GM13977 (cell line): ENCODE data around the gene CD300A.

Experiments
- DNase-seq: peaks from one replicate; pipeline ENCODE4 v3.0.0; 2012; ENCODE audit warnings: low spot score
- in situ Hi-C: fragments of 300-500 bp; cut with MboI; formaldehyde crosslinking; loops from one replicate; pipeline ENCODE4 v1.12.0; 2022; ENCODE audit warnings: low sequenced_read_pairs, low pct_unique_long_range_greater_than_20kb, mixed read lengths, inconsistent platforms; ENCODE audit not compliant: unreplicated experiment
- TF ChIP-seq, protein P1 (sequence below): IDR thresholded peaks from 2 replicates; pipeline ENCODE4 v1.5.1; 2012; ENCODE audit warnings: mild to moderate bottlenecking, control low read depth; ENCODE audit not compliant: insufficient read depth; ENCODE audit errors: extremely low read depth, missing control alignments

CD300A gene

DNA sequence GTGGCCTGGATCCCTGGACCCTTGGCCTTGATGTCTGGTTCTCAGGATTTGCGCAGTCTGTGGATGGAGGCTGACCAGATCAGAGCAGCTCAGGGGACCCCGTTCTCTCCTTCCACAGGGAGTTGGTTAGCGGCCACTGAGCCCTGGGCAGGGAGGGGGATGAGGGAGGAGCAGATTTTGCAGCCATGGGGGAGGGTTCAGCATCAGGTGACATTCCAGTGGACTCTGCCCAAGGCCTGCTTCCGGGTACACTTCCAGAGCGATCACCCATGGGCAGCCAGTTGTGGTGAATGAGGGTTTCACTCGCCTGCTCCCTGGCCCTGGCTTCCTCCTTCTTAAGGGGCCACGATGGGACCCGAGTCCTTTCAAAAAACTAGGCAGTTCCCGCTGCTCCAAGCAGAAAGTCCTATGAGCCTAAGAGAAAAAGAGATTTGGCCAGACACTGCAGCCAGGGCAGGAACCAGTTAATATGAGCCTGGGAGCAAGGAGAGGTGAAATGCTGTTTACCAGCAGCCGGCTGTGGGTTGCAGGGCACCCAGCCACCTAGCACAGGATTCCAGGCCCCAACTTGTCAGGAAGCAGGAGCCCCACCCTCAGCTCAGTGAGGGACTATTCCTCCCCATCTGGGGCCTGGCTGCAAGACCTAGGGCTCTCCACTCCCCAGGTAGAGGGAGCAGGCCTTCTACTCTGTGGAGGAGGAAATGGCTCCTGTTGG lies 39.2 kb upstream of the CD300A start:
- in situ Hi-C loops, result no loop called here
- no peak for DNase-seq
- TF ChIP-seq, protein P1, sequence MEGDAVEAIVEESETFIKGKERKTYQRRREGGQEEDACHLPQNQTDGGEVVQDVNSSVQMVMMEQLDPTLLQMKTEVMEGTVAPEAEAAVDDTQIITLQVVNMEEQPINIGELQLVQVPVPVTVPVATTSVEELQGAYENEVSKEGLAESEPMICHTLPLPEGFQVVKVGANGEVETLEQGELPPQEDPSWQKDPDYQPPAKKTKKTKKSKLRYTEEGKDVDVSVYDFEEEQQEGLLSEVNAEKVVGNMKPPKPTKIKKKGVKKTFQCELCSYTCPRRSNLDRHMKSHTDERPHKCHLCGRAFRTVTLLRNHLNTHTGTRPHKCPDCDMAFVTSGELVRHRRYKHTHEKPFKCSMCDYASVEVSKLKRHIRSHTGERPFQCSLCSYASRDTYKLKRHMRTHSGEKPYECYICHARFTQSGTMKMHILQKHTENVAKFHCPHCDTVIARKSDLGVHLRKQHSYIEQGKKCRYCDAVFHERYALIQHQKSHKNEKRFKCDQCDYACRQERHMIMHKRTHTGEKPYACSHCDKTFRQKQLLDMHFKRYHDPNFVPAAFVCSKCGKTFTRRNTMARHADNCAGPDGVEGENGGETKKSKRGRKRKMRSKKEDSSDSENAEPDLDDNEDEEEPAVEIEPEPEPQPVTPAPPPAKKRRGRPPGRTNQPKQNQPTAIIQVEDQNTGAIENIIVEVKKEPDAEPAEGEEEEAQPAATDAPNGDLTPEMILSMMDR, result no peak

DNA sequence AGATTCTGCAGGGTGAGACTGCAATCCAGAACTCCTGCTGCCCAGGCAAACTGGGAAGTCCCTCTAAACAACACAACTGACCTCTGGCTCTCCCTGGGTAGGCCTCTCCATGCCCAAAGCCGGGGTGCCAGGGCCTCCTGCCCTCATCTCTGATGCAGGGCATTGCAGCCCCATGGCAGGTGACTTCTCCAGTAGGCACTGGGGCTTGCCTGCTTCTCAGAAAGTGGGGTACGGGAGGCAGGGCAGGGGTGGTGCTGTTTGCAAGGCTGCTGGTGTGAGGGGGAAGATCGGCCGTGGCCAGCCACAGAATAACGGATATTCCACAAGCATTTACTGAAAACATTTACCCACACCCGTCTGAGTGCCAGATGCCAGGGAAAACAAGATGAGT lies 38.7 kb upstream of the CD300A start:
- TF ChIP-seq, protein P1, result no peak
- in situ Hi-C loops, result no loop called here
- no peak for DNase-seq

DNA sequence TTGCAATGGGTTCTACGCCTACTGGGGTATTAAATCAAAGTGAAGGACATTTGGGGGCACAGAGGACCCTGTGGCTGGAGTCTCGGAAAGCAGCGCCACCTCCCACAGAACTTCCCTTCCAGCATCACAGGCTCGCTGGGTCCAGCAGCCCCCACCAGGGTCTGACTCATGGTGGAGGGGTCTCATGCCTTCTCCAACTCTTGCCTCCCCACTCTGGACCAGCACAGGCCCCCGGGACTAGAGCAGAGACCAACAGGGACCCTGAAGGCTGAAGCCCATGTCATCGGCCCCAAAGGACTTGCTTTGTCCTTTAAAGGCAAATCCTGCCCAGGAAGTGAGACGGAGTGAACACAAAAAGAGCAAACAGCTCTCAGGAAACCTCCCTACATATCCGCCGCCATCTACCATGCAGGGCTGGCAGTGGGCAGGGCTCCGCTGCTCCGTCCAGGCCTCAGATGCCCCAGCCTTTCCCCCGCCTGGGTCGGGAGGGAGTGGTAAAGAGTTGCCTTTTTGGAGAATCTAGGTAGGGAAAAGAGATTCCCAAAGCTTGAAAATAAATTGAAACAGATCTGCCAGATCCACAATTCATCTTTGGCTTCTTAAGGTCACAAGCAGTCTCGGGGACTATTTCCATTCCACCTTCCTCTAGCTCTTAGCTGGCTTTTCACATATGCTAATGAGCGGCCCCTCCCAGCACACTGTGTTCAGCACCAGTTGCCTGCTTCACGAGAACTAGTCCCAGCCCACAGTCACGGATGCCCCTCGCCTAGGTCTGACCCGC lies 36.6 kb upstream of the CD300A start:
- TF ChIP-seq, protein P1, result no peak
- in situ Hi-C loops, result no loop called here
- DNase-seq, result peak; percentile 71

DNA sequence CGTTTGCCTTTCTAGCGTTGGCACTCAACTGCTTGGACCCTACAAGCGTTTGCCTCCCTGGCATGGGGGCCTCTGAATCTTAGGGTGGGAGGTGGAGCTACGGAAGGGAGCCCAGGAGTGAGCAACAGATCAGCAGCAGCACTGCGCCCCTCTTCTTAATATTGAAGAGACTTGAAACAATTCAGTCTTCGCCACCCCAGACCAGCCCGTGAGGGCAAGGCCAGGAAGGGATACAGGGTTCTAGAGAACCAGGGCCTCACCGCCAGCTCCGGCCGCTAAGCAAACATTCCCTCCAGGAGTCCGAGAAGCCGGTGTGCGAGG lies 36.1 kb upstream of the CD300A start:
- in situ Hi-C loops, result no loop called here
- TF ChIP-seq, protein P1, result no peak
- no peak for DNase-seq

DNA sequence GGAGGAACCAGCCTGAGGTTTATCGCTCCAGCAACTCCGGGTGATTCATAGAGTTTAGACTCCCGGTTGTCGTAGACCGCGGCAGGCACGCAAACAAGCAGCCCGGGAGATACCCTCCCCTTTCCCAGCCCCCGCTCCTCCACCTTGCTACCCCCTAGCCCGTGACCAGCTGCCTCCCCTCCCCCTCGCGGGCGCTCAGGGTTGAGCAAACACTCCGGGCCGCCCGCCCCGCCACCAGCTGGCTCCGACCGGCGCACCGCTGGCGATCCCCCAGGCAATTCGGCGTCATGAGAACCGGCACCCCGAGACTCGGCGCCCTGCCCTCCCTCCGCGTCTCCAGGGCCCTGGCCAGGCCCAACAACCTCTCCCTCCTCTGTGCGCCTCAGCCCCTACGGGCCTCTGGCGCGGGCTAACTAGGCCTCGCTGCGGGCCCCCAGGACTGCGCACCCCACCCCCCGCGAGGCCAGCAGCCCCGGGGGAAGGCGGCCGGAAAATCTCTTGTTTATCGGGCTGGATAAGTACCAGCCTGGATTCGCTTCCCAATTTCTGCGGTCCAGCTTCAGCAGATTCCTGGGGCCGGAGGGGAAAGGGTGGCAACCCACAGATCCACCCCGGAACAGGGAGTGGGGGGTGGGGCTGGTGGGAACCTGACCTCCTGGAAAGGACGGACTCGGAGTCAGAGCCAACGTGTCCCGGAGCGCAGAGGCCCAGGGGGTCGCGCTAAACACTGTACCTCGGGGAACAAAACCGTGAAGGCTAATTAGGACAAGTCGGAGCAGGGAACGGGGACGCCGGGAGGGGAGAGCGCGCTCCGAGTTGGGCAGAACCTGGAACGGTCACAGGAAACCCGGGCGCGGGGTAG lies 35.5 kb upstream of the CD300A start:
- peak; percentile 85 for DNase-seq
- in situ Hi-C loops, result no loop called here
- TF ChIP-seq, protein P1, result no peak

DNA sequence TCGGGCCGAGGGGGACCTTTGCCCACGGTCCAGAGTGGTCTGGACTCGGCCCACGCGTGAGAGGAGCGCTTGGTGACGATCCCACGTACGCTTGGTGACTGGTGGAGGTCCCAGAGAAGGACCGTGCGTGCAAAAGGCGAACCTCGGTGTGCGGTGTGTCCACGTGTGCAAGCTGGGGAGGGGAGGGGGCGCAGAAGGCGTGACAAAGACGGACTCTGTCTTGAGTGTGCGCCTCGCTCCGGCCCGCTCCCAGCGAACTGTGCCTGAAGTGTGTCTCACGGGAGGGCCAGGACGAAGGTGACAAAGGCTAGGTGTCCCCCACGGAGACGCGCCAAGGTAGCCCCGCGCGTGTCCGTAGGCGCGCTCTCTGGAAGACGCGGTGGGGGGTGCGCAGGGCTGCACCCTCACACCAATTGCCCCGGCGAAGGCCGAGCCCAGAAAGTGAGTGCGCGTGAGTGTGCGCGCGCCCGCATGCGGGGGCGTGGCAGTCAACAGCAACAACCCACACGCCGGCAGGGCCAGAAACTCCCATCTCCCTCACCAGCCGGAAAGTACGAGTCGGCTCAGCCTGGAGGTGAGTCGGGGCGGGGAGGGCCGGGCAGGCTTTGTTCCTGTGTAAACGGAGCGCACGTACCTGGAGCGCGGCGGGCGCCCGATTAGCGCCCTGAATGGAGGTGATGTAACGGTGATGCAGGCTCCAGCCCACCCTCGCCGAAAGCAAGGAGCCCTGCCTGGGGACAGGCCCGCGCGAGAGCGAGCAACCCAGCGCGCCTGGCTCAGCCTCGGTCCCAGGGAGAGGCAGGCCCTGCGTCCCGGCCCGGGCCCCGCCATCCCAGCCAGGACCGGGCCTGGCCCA lies 34.6 kb upstream of the CD300A start, which contains the start of gene GPRC5C:
Gene GPRC5C, plus strand, starts transcription at position 521 of the 856 bp plus-strand sequence. CDS start 7,689 bp downstream, outside the sequence.
- in situ Hi-C loops, result no loop called here
- peak; percentile 90 for DNase-seq

More for the DNA sequence above, 34.6 kb upstream of the CD300A start, which contains the start of gene GPRC5C:
- TF ChIP-seq, protein P1, result no peak
